ENCODE data around the gene EPHA8.

The EPHA8 gene

GRCh38 chr1:22646384-22646783 lies 83.1 kb downstream of the EPHA8 start:
- Mint-ChIP-seq H3K9me3 (no peaks in the 10 kb centered on the region), H3K27me3 (peaks cover 3% of the 10 kb centered on the region), H3K36me3 (no peaks in the 10 kb centered on the region), H3K4me3 (no peak overlapping the region), H3K4me1 (no peaks in the 10 kb centered on the region), H3K27ac (no peak overlapping the region)

DNA sequence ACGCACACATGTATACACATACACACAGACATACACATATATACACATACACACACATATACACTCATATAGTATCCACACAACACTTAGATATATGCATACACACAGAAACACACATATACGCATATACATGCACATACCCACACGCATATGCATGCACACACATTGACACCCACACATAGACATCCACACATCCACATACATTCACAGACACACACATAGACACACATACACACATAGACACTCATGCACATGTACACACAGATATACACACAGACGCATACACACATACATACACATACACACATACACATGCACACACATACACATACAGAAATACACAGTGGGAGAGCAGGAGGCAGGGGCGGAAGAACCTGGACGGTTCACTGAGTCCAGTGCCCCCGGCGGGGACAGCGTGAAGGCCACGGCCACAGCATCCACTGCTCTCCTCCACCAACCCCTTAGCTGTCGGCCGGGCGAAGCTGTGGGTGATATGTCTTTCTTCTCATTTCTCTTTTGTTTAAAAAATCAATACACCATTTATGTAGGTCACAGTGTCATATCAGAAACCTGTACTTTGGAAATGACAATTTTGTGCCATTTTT lies 86.9 kb downstream of the EPHA8 start:
- Mint-ChIP-seq H3K4me1 (no peaks in the 10 kb centered on the region), H3K36me3 (no peaks in the 10 kb centered on the region), H3K27me3 (peaks cover 3% of the 10 kb centered on the region), H3K9me3 (no peaks in the 10 kb centered on the region), H3K4me3 (no peak overlapping the region), H3K27ac (no peak overlapping the region)

DNA sequence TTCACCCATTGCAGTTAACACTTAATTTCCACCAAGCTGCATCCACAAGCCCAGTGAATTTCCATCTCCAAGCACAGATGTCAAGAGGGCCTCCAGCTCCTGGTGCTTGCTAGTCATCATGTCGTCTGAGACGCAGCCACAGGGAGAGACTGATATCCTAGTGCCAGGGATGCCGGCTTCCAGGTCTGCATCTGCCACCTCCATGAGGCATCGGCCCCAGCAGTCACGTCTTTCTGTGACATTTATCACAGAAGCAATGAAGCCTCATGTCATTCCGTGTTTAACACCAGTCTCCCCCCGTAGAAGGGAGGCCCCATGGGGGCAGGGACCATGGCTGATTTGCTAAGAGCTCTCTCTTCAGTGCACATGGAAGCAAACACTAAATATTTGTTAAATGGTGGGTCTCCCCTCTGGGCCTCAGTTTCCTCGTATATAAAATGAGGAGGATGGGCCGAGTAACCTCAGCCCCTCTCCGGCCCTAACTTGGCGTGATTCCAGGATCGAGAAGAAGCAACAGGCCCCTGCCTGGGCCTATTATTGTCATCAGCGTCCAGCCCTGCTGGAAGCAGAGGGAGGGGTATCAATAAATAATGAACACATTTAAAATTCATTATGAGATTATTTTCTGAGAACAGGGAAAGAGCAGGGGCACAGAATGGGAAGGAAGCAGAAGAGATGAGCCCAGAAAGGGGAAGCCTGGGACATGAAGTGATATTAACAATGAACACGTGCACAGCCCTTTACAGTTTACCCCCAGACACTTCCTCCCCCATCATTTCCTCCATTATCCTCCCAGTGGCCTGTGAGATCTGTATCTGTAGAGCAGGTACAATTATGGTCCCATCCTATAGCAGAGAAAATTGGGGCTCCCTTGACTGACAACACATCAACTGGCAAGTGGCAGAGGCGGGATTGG lies 88.9 kb downstream of the EPHA8 start:
- H3K4me1 Mint-ChIP-seq, result no peaks in the 10 kb centered on the region
- H3K9me3 Mint-ChIP-seq, result no peaks in the 10 kb centered on the region
- H3K36me3 Mint-ChIP-seq, result no peaks in the 10 kb centered on the region

DNA sequence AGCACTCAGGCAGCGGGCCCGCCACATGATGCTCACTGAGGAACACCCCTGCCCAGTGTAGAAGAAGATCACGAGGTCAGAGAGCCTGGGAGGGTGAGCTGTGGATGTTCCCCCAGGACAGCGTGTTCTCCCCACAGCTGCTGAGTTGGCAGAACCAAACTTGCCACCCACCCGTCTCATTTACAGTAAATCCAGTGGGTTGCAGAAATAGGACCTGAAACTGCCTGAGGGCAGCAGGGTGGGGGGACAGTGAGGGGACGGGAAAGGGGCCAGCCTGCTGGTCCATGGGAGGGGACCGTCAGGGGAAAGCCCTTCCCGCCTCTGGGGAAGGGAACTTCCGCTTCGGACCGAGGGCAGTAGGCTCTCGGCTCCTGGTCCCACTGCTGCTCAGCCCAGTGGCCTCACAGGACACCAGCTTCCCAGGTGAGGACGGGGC lies 89.6 kb downstream of the EPHA8 start, which contains the start of gene C1QB:
TSS of gene C1QB (plus strand) at position 356 of the 436 bp plus-strand sequence. CDS start 6,227 bp downstream, outside the sequence.
- no peak within 1 kb of the TSS for H3K27ac Mint-ChIP-seq
- H3K9me3 Mint-ChIP-seq, result no peaks in the 10 kb centered on the region
- H3K36me3 Mint-ChIP-seq, result no peaks in the 10 kb centered on the region
- H3K27me3 Mint-ChIP-seq, result peaks cover 3% of the 10 kb centered on the region
- H3K4me3 Mint-ChIP-seq, result no peak within 1 kb of the TSS
- H3K4me1 Mint-ChIP-seq, result no peaks in the 10 kb centered on the region

More for the DNA sequence above, 88.9 kb downstream of the EPHA8 start:
- peaks cover 3% of the 10 kb centered on the region for H3K27me3 Mint-ChIP-seq
- H3K4me3 Mint-ChIP-seq, result no peak overlapping the region
- no peak overlapping the region for H3K27ac Mint-ChIP-seq
